Common myeloid progenitor, CD34-positive (primary cell): ENCODE measurements around the gene ZSWIM2.

Experiments
- CTCF ChIA-PET: fragments of 350-600 bp; sonication (Branson Sonifier 250); formaldehyde crosslinking; loops from one replicate; lab custom pipeline; 2021; ENCODE audit warnings: antibody characterized with exemption; lab: Charles Lee
- POLR2A ChIA-PET: fragments of 350-600 bp; sonication (Branson Sonifier 250); formaldehyde crosslinking; loops from one replicate; lab custom pipeline; 2021; ENCODE audit warnings: antibody characterized with exemption; lab: Charles Lee
- DNase-seq, 3 donors: peaks; one replicate each; pipeline versions ENCODE4 v3.0.0 to v3.0.0-alpha.2; 2013
- H3K27ac ChIP-seq, 2 experiments: 1 replicate in 1 of 2; 2 replicates in 1 of 2; pipeline ENCODE4 v1.7.0; 2013; ENCODE audit warnings: inconsistent platforms in 2 of 2, low read length in 2 of 2, mild to moderate bottlenecking in 2 of 2, low read depth in 1 of 2, moderate library complexity in 1 of 2; ENCODE audit not compliant: severe bottlenecking in 2 of 2, insufficient read depth in 1 of 2, poor library complexity in 1 of 2
- H3K27me3 ChIP-seq, 5 experiments: replicated peaks in 2 of 5; 1 replicate in 3 of 5; 2 replicates in 2 of 5; pipeline versions ENCODE4 v1.6.1 to v1.7.0; 2013; ENCODE audit warnings: low read length in 4 of 5, mild to moderate bottlenecking in 2 of 5, moderate library complexity in 2 of 5, inconsistent platforms in 1 of 5; ENCODE audit not compliant: insufficient read depth in 5 of 5, control insufficient read depth in 4 of 5
- H3K36me3 ChIP-seq, 4 experiments: 1 replicate in 2 of 4; 2 replicates in 2 of 4; pipeline versions ENCODE4 v1.6.1 to v1.7.0; 2013; ENCODE audit warnings: low read length in 3 of 4, control low read depth in 1 of 4, mild to moderate bottlenecking in 1 of 4; ENCODE audit not compliant: control insufficient read depth in 4 of 4, insufficient read depth in 4 of 4
- H3K4me1 ChIP-seq, 4 experiments: 1 replicate in 3 of 4; 2 replicates in 1 of 4; pipeline versions ENCODE4 v1.6.1 to v1.7.1; 2013; ENCODE audit warnings: low read length in 3 of 4, mild to moderate bottlenecking in 3 of 4, control low read depth in 1 of 4, inconsistent platforms in 1 of 4, moderate library complexity in 1 of 4; ENCODE audit not compliant: control insufficient read depth in 4 of 4, insufficient read depth in 4 of 4; ENCODE audit errors: control extremely low read depth in 1 of 4
- H3K4me3 ChIP-seq, 7 experiments: 1 replicate in 4 of 7; 2 replicates in 3 of 7; pipeline versions ENCODE4 v1.5.1 to v1.7.0; 2013; ENCODE audit warnings: mild to moderate bottlenecking in 7 of 7, low read length in 6 of 7, moderate library complexity in 6 of 7, inconsistent platforms in 2 of 7, low read depth in 2 of 7, control low read depth in 1 of 7; ENCODE audit not compliant: insufficient read depth in 4 of 7, control insufficient read depth in 1 of 7; ENCODE audit errors: extremely low read depth in 1 of 7
- H3K9me3 ChIP-seq, 5 experiments: 1 replicate in 4 of 5; 2 replicates in 1 of 5; pipeline versions ENCODE4 v1.6.1 to v1.7.1; 2013; ENCODE audit warnings: low read length in 4 of 5, mild to moderate bottlenecking in 2 of 5, inconsistent platforms in 1 of 5, low read depth in 1 of 5, moderate library complexity in 1 of 5; ENCODE audit not compliant: control insufficient read depth in 4 of 5, insufficient read depth in 2 of 5; ENCODE audit errors: control extremely low read depth in 1 of 5
- WGBS: methylation state at CpG from one replicate; pipeline ENCODE4 v1.1.5; 2013; ENCODE audit not compliant: insufficient coverage; 5-methylcytosine and 5-hydroxymethylcytosine counted together

The ZSWIM2 gene

GRCh38 chr2:186879312-186879711, 30.3 kb upstream of the ZSWIM2 start:
- no peak overlapping the region for H3K4me3 ChIP-seq
- peaks cover 0 to 31% (median 12%) of the 10 kb centered on the region in 5 experiments for H3K9me3 ChIP-seq
- H3K36me3 ChIP-seq, result peaks cover 0 to 5% (median 4%) of the 10 kb centered on the region in 4 experiments
- CTCF ChIA-PET, result interaction anchor here (1.2 to 1.4 kb wide), 2 partner anchors 12 to 22 kb away, joined by 3 to 7 read pairs; no protein-coding TSS in a partner anchor
- H3K27me3 ChIP-seq, result no peaks in the 10 kb centered on the region
- POLR2A ChIA-PET, result no interaction called here
- peaks cover 6 to 10% (median 7%) of the 10 kb centered on the region in 4 experiments for H3K4me1 ChIP-seq
- WGBS, result no CpG with 5 or more reads among the region's 2 CpGs
- H3K27ac ChIP-seq, result no peak overlapping the region
- DNase-seq, result no peak

- Histone ChIP-seq H3K27me3 (no peaks in the 10 kb centered on the region), H3K4me1 (no peaks in the 10 kb centered on the region), H3K9me3 (peaks cover 0 to 11% (median 2%) of the 10 kb centered on the region in 5 experiments), H3K4me3 (no peak overlapping the region), H3K27ac (no peak overlapping the region), H3K36me3 (peaks cover 0 to 2% (median 0%) of the 10 kb centered on the region in 4 experiments)
- ChIA-PET CTCF (interaction anchor here (1.4 to 3.9 kb wide), 4 partner anchors 8 to 707 kb away, joined by 3 to 15 read pairs (median 8); no protein-coding TSS in a partner anchor), POLR2A (no interaction called here)
- no CpG with 5 or more reads among the region's 4 CpGs for WGBS
- no peak for DNase-seq
Observed at GRCh38 chr2:186874713-186875112, 25.7 kb upstream of the ZSWIM2 start.

GRCh38 chr2:186871881-186872280, 22.9 kb upstream of the ZSWIM2 start:
- WGBS, result no CpG with 5 or more reads among the region's 2 CpGs
- ChIA-PET CTCF (interaction anchor here (1.1 to 3.1 kb wide), 2 partner anchors 9 to 11 kb away, joined by 3 to 15 read pairs; no protein-coding TSS in a partner anchor), POLR2A (no interaction called here)
- peaks cover 0 to 3% (median 0%) of the 10 kb centered on the region in 5 experiments for H3K9me3 ChIP-seq
- H3K4me1 ChIP-seq, result no peaks in the 10 kb centered on the region
- H3K4me3 ChIP-seq, result no peak overlapping the region
- H3K27me3 ChIP-seq, result no peaks in the 10 kb centered on the region
- H3K27ac ChIP-seq, result no peak overlapping the region
- no peak for DNase-seq
- H3K36me3 ChIP-seq, result peaks cover 0 to 2% (median 0%) of the 10 kb centered on the region in 4 experiments

- ChIA-PET CTCF (interaction anchor here (2.2 to 6.3 kb wide), 3 partner anchors 14 to 580 kb away, joined by 9 to 46 read pairs (median 13); partner anchors contain the start of gene CALCRL), POLR2A (no interaction called here)
- H3K4me1 ChIP-seq, result no peaks in the 10 kb centered on the region
- H3K9me3 ChIP-seq, result no peaks in the 10 kb centered on the region
- WGBS, result no CpG with 5 or more reads among the region's 1 CpG
- H3K27me3 ChIP-seq, result no peaks in the 10 kb centered on the region
- H3K27ac ChIP-seq, result no peak overlapping the region
- DNase-seq, result no peak
- no peak overlapping the region for H3K4me3 ChIP-seq
- peaks cover 0 to 2% (median 0%) of the 10 kb centered on the region in 4 experiments for H3K36me3 ChIP-seq
Observed at GRCh38 chr2:186868344-186868743, 19.4 kb upstream of the ZSWIM2 start.

- POLR2A ChIA-PET, result interaction anchor here (0.7 kb wide), 1 partner anchor 39 kb away, joined by 4 read pairs; no protein-coding TSS in a partner anchor
- CTCF ChIA-PET, result interaction anchor here (0.5 to 6.3 kb wide), 22 partner anchors 9 to 729 kb away, joined by 3 to 46 read pairs (median 4); partner anchors contain the start of gene CALCRL
- WGBS, result no CpG with 5 or more reads among the region's 2 CpGs
Observed at GRCh38 chr2:186862869-186863709, 14.1 kb upstream of the ZSWIM2 start.

GRCh38 chr2:186855216-186855615, 6.2 kb upstream of the ZSWIM2 start:
- no CpG with 5 or more reads among the region's 5 CpGs for WGBS
- POLR2A ChIA-PET, result no interaction called here

More at GRCh38 chr2:186862869-186863709, 14.1 kb upstream of the ZSWIM2 start:
- peak; percentile 48 to 75 (median 68) for DNase-seq
- H3K9me3 ChIP-seq, result no peaks in the 10 kb centered on the region
- H3K27ac ChIP-seq, result no peak overlapping the region
- peaks cover 0 to 2% (median 0%) of the 10 kb centered on the region in 4 experiments for H3K4me1 ChIP-seq
- H3K4me3 ChIP-seq, result no peak overlapping the region
- H3K27me3 ChIP-seq, result no peaks in the 10 kb centered on the region
- H3K36me3 ChIP-seq, result no peaks in the 10 kb centered on the region

More at GRCh38 chr2:186855216-186855615, 6.2 kb upstream of the ZSWIM2 start:
- DNase-seq, result no peak
- CTCF ChIA-PET, result interaction anchor here (1.1 to 1.7 kb wide), 2 partner anchors 7 to 12 kb away, joined by 3 to 5 read pairs; no protein-coding TSS in a partner anchor
- no peaks in the 10 kb centered on the region for H3K36me3 ChIP-seq
- H3K4me1 ChIP-seq, result no peaks in the 10 kb centered on the region
- no peak overlapping the region for H3K27ac ChIP-seq
- H3K27me3 ChIP-seq, result no peaks in the 10 kb centered on the region
- no peak overlapping the region for H3K4me3 ChIP-seq
- peaks cover 0 to 6% (median 0%) of the 10 kb centered on the region in 5 experiments for H3K9me3 ChIP-seq
